Middle frontal gyrus (tissue), 1 donor: Measurements from ENCODE around the gene DDX1.

Experiments used
- DNase-seq: peaks from one replicate; pipeline ENCODE4 v3.0.0-alpha.2; 2015; ENCODE audit warnings: low spot score; ENCODE audit errors: extremely low spot score

DDX1 gene

DNA sequence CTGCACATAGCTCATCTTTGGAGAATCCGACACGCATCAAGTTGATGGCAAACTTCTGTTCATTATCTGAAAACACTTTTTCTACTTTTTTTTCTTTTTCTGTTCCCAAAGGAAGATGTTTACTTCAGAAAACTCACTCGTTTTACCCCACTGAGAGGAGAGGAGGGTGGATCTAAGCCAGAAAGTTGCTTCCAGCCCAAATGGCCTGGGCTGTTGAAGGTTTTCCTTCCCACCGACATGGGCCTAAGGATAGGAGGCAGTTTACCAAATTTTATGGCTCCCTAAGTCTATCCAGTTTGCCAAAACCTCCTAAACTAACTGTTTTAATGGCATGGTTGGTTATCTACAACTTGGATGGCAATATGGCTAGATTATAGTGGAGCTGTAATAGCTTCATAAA, 70.4 kb downstream of the DDX1 start:
- DNase-seq = no peak

- no peak for DNase-seq
These were observed 70.9 kb downstream of the DDX1 start for GRCh38 chr2:15662579-15662978.

- DNase-seq = no peak
These were observed 72.1 kb downstream of the DDX1 start for GRCh38 chr2:15663802-15664201.

DNA sequence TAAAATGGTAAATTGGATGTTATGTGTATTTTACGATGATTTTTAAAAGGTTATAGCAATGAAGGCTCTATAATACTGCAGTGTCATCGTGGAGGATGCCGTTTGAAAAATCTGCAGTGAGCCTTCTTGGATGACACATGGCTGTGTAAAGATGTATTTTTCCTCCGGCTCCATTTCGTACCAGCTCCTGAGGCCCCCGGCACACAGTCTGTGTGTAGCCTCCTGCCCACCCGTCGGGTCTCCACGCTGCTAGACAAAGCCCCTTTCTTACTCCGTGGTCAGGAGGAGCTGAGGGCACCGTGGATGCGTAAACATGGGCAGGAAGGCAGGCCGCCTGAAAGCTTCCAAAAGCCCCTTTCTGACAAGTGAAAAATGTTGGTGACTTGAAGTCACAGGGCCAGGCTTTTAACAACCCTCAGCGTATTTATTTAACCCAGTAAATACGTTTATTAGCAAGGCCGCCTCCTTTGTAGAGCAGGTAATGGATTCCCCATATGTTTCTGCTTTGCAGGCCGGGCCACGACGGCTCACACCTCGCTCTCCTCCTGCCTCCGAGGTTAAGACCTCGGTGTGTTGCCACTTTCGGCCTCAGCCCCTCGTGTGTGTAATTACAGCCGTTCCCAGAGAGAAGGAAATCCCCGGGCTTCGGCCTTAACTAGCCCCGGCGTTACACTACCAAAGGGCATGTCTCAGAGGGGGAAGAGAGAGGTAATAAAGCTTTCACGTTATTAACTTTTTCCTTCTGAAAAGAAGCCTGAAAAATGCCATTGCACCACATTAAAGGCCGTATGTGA, 72.8 kb downstream of the DDX1 start:
- no peak for DNase-seq

DNA sequence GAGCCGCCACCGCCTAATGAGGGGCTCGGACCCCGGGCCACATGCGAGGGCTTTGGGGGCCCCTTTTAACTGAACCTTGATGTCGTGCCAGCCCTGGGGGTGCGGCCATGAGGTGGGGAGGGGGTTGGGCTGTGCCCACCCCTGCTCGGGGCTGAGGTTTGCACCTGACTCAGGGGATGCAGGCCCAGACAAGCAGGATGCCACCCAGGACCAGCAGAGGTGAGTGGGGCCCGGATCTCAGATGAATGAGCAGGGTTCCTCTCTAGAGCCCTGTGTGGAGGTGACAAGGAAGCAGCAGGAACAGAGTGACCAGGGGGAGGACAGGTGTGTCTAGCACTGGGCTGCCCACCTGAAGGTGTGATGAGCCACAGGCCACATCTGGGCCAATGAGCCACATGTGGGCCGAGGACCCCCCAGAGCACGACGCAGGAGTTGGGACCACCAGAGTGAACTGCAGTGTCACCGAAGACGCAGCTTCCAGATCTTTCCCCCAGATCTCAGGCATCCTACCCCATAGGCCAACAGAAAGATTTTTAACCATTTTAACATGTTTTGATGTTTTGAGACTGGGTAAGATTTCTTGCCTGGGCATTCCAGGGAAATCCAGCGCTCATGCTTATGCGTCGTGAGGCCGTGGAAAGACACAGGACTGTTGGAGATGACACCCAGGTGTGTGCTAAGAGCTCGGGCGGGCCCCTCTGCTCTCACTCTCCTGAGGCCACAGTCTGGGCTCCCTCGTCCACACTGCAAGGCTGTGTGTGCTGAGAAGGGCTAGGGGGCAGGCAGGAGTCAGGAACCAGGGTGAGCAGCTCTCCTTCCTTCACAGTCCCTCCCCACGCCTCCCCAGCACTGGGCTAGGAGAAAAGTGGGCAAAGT, 73.6 kb downstream of the DDX1 start:
- no peak for DNase-seq

DNA sequence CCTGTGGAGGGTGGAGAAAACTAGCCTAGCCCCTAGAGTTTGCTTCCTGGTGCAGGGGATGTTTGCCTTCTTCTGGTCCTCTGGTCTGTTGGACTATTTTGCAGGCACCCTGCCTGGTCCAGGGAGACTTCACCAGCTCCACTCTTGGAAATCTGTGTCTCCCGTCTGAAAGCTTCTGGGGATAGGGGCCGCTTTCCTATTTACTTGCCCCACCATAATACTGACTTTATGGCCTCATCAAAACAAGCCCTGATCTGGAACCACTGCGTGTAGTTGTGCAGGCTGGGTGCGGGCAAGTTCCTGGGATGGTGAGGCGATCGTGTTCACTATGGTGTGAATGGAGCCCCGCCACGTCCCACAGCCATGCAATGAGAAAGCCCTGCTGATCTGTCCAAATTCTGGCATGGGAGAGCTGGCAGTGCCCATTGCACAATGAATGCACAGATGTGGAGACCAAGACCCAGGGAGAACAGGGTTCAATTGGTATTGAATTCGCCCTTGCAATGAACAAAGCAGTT, 74.3 kb downstream of the DDX1 start:
- DNase-seq = no peak

DNA sequence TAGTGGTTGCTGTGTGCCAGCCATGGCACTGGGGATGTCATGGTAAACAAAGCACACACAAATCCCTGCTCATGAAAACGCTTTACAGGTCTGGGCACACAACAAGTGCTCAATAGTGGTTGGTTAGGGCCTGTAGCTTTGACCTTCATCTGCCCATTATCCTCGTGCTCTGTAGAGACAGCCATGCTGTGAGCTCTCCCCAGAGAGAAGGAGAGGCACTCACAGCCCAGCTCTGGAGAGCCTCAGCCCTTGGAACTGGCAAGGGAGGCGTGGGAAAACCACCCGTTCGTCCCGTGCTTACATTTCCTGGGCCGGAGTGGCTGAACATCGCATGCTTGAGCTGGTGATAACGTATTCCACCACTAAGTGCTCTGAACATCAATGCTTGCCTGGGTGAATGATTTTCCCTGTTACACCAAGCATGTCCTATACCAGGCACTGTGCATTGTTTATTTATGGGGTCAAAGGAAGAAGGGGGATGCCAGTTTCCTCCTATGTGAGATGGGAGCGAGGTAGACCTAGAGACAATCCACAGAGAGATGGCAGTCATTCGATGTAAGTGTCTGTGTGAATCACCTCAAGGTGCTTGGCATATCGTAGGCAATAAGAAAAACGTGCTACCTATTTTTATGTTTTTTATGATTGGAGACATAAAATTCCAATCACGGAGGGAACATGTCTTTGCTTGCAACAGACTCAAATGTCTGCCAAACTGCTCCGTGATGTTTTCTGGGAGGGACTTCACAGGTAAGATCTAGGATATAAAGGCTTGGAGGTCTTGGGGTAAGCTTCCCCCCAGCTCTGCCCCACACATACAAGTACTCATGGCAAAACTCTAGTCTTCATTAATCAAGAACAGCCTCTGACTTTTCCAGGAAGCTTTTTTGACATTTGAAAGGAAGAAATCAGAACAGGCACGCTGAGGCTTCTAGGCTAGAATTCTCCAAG, 75.5 kb downstream of the DDX1 start:
- no peak for DNase-seq

DNA sequence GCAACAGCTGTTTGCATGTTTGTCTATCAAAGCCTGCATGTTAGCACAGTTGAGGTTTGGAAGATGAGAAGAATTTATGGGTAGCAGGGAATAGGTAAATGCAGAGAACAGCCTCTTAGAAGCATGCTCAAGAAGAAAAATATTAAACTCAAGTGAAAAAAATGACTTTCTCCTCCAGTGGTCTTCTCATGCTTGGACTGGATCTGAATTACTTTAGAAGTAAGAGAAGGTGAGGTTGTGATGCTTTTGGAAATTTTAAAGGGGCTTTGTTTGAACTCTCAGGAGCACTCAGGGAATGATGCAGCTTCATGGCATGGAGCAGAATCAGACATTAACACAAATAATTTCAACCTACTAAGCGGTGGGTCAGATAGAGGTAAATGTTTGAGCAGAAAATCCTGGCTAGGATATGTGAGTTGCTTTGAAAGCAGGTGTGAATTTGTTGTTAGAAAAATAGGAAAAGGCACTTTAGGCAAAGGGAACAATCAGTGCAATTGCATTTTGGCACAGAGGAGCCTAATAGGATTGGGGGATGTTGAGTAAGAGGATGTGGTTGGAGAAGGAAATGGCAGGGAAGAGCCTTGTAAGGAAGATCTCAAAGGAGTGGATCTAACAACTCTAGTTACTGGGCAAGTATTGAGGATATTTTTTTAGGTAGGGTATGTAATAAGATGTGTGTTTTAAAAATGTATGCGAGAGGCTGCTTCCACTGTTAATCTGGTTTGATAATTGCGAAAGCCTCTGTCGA, 76.3 kb downstream of the DDX1 start:
- DNase-seq = no peak

DNA sequence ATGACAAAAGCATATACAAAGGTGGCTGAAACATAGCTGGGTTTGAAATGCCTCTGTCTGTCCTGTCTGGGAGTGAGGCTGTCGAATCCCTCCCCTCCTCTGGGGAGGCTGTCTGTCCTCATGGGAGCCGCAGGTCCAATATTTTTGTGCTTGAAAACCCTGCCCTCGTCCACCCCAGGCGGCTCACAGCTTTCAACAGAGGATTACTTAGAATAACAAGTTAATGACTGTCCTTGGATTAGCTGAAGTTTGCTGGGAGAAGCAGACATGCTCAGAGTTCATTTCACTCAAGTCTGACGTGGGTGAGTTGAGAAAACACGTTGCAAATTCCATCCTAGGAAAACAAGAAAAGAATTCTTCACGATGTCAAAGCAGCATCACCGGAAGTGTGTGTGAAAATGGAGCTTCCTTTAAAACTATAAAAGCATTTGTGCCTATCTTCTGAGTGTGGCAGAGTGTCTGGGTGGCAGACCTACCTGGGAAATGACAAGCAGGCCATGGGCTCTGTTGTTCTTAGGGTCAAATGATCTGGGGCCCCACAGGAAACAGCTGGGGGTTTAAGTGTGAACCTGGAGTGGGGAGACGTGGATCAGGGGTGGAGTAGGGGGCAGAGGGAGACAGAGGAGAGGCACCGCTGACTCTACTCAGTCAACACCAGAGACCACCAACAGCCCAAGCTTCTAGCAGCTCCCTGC, 77.1 kb downstream of the DDX1 start:
- DNase-seq = no peak

DNA sequence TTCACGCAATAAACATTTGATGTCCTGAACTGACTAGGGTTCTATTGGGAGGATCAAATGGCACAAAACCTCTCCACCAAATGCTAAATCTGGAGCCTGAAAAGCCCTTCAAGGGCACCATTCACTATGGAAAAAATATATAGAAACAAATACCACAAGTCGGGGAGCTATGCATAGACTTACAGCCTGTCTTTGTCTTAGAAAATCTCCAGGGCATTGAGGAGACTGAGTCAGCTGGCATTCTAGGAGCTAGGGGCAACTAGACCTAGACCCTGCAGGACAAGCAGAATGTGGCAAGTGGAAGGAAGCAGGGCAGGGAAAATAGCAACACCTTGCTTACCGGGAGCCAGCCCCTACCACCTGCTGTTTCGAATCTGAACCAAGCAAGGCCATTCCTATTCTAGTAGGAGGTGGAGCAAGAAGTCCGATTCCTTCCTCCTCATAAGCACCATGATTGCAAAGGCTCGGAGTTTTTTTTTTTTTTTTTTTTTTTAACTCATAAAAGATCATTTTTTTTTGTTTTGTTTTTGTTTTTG, 77.8 kb downstream of the DDX1 start:
- no peak for DNase-seq

GRCh38 chr2:15670469-15670868, 78.8 kb downstream of the DDX1 start:
- DNase-seq = no peak

GRCh38 chr2:15670981-15671380, 79.3 kb downstream of the DDX1 start:
- no peak for DNase-seq

- no peak for DNase-seq
These were observed 79.7 kb downstream of the DDX1 start for GRCh38 chr2:15671409-15671808.

DNA sequence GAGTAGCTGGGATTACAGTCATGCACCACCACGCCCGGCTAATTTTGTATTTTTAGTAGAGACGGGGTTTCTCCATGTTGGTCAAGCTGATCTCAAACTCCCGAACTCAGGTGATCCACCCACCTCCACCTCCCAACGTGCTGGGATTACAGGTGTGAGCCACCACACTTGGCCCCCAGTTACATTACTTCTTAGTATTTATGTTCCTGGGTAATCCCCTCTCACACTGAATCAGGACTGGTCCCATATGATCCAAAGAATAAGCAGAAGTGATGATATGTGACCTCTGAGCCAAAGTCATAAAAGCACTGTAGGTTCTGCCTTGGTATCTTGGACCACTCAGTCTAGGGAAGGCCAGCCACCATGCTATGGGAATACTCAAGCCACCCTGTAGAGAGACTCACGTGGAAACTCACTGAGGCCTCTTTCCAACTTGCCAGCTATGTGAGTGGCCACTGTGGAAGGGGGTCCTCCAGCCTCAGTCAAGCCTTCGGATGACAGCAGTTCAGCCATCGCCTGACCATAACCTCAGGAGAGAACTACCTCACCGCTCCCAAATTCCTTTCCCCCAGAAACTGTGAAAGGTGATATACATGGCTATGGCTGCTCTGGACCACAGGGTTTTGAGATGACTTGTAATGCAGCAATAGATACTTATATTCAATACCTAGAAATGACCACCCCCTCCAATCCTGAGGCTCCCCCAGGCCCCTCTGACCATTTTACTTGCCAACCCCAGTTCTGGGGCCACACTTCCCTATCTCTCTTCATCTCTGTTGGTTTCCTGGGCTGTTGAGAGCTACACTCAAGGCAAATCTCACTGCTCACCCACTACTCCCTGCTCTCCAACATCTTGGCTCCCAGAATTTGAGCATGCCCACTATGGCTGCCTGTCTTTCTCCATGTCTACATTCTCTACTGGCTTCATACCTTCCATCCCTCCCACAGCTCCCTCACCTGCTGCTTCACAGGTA, 80.5 kb downstream of the DDX1 start:
- DNase-seq = no peak

GRCh38 chr2:15672961-15673918, 81.6 kb downstream of the DDX1 start:
- DNase-seq = no peak

DNA sequence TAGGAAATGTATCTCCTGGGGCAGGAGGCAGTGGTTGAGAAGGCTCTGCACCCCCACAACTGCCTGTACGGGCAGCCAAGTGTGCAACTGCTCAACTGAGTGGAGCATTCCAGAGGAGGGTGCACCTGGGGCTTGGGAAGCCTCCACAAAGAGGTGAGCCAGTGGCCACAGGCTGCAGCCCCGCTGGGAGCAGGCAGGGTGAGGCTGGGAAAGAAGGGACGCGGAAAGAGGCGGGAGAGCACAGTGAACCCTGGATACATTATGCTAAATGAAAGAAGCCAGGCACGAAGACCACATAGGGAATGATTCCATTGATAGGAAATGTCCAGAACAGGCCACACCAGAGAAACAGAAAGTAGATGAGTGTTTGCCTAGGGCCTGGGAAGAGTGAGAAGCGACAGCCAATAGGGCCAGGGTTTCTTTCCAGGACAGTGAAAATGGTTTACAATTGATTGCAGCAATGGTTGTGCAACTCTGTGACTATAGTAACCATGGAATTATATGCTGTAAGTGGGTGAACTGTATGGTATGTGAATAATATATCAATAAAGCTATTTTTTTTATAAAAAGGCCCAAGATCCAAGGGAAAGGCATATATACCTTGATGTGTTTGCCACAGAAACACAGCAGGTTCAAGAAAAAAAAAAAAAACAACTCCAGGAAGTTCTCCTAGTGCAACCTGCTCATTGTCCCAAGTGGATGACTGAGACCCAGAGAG, 82.4 kb downstream of the DDX1 start:
- DNase-seq = no peak
